ENCODE data around the gene OR56A3.
"Not testable (repeated sequence)": the region's sequence is repeated elsewhere in the genome, so short reads cannot be mapped to it uniquely, and the experiment has no call there.

Gene OR56A3

DNA sequence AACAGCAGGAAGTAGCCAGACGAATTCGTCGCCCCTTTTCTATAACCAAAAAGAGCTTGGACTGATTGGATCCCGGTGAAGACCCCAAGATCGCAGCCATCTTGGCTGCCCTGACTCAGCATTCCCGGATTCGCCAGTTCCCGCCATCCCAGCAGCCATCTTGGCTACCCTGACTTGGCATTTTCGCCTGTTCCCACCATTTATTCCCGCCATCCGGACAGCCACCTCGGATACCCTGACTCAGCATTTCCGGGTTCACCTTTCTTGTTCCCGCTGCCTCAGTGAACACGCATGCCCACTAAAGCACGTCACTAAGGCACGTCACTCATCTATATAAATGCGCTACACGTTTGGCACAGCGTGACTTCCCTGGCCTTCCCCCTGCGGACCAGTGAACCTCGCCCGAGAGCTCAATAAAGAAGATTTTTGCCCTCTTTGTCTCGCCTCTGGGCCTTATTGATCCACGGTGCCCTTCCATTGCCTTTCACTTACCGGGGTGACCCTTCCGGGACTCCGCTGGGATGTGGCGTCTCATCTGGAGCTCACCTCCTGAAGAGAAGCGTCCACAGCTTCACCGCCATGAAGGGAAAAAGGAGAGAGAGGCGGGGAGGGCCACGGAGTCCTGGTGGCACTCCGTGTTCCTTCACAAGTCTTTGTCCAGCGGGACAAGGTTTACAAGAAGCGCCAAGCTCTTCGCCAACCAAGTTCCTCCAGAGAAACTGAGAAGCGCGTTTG is 4.0 kb upstream of the OR56A3 start:
- DNase-seq (ENCODE audit: low spot score) = no peak

DNA sequence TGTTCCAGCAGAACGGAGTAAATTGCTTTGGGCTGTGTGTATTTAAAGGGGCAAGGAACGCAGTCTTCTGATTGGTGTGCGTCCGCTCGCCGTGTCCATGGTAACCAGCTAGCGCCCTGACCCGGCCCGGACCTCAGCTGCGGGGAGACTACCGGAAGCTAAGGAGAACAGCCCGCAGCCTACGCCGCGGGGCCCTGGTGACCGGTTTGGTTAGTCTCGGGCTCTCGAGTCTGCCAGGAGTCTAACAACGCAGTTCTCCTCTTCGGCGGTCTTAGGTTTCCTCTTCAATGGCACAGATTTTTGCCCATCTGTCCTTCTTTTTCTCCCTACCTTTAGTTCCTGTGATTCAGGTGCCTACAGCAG is 3.5 kb upstream of the OR56A3 start:
- DNase-seq (ENCODE audit: low spot score) = no peak
- TF ChIP-seq, protein P1, sequence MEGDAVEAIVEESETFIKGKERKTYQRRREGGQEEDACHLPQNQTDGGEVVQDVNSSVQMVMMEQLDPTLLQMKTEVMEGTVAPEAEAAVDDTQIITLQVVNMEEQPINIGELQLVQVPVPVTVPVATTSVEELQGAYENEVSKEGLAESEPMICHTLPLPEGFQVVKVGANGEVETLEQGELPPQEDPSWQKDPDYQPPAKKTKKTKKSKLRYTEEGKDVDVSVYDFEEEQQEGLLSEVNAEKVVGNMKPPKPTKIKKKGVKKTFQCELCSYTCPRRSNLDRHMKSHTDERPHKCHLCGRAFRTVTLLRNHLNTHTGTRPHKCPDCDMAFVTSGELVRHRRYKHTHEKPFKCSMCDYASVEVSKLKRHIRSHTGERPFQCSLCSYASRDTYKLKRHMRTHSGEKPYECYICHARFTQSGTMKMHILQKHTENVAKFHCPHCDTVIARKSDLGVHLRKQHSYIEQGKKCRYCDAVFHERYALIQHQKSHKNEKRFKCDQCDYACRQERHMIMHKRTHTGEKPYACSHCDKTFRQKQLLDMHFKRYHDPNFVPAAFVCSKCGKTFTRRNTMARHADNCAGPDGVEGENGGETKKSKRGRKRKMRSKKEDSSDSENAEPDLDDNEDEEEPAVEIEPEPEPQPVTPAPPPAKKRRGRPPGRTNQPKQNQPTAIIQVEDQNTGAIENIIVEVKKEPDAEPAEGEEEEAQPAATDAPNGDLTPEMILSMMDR (IDR thresholded peaks at IDR 0.05; ENCODE audit: extremely low read depth, missing control alignments) = no peak

More for the DNA sequence above, 4.0 kb upstream of the OR56A3 start:
- TF ChIP-seq, protein P1 (IDR thresholded peaks at IDR 0.05; ENCODE audit: extremely low read depth, missing control alignments) = no peak

DNA sequence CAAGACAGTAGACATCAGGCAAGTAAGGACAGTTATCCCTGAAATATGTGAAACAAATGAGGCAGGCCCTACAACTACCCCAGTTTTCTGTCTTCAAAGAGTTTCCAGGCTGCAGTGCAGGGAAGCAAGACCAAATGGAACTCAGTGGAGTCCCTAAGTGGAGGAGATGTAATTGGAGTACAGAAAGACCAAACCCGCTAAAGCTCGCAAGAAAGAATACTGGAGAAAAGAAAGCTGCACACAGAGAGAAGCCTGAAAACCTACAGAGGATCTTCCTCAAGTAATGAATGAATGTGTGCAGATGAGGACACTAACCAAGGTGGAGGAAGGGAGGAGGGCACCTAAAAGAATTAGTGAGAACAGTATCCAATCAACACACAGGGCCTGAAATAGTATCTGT is 1.3 kb upstream of the OR56A3 start:
- no peak for DNase-seq (ENCODE audit: low spot score)
- TF ChIP-seq, protein P1 (IDR thresholded peaks at IDR 0.05; ENCODE audit: extremely low read depth, missing control alignments) = no peak

DNA sequence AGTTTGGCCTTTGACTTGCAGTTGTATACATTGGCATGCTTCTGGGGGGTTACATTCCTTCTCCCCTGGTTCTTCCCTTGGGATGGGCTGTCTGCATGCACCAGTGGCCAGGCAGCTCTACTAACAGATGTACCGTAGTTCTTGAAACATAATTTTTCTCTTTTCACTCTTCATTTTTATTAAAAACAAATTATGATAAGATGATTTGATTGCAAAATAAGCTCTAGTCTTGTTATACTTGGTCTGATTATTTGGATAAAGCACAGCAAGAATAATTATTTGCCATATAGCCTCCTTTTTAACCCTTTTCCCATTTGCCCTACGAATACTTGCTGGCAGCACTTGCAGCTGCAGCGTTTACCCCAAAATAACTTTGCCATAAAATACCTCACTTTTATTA is 13.5 kb downstream of the OR56A3 start:
- TF ChIP-seq, protein P1 (IDR thresholded peaks at IDR 0.05; ENCODE audit: extremely low read depth, missing control alignments) = no peak
- DNase-seq (ENCODE audit: low spot score) = no peak

DNA sequence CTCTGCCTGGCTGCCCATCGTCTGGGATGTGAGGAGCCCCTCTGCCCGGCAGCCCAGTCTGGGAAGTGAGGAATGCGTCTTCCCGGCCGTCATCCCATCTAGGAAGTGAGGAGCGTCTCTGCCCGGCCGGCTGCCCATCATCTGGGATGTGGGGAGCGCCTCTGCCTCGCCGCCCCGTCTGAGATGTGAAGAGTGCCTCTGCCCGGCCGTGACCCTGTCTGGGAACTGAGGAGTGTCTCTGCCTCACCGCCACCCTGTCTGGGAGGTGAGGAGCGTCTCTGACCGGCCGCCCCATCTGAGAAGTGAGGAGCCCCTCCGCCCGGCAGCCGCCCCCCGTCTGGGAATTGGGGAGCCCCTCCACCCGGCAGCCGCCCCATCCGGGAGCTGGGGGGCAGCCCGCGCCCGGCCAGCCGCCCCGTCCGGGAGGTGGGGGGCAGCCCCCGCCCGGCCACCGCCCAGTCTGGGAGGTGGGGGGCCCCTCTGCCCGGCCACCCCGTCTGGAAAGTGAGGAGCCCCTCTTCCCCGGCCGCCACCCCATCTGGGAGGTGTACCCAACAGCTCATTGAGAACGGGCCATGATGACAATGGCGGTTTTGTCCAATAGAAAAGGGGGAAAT is 18.8 kb downstream of the OR56A3 start:
- DNase-seq (ENCODE audit: low spot score) = not testable (repeated sequence)

DNA sequence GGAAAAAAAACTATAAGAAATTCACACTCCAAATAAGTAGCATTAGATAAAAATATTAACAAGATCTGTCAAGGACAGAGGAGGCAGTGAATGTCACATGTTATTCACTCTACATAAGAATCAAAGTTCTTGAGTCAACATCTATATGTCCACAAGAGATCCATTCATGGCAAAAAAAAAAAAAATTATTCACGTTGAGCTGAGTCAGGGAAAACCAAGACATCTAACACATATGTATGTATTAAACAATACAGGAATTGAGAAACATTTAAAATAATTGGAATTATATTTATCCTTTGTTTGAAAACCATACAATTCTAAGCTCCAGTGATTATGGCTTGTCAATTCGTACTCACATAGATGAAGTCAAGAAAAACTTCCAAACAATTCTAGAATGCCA is 24.9 kb downstream of the OR56A3 start:
- TF ChIP-seq, protein P1 (IDR thresholded peaks at IDR 0.05; ENCODE audit: extremely low read depth, missing control alignments) = no peak

DNA sequence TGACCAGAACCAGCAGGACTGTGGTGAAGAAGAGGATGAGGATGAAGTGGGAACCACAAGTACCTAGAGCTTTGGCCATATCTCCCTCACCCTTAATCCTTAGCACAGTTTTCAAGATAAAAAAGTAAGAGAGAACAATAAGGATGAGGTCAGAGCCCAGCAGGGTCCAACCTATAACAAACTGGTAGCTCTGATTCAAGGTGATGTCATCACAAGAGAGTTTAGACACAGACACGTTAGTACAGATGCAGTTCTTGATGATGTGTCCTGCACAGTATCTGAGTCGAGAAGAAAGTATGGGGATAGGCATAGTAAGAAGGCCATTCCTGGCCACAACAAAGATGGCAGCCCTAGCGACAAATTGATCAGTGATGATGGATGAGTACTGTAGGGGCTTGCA is 25.7 kb downstream of the OR56A3 start:
- DNase-seq (ENCODE audit: low spot score) = no peak
- TF ChIP-seq, protein P1 (IDR thresholded peaks at IDR 0.05; ENCODE audit: extremely low read depth, missing control alignments) = no peak

More for the DNA sequence above, 24.9 kb downstream of the OR56A3 start:
- no peak for DNase-seq (ENCODE audit: low spot score)

DNA sequence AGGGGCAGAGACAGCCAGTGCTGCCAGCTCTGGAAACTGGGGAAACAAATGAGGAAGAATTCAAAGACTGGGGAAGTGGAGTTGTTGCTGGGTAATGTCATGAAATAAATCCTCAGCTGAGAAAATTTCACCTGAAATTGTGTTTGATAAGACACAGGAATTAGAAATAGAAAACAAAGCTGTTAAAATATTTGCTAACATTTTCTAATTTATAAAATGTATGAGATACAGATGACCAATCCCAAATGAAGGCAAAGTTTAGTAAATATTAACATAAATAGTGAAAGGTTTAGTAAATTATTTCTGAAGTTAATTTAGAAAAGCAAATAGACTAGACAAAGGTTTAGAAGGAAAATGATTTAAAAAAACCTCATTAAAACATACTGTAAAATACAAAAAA is 26.3 kb downstream of the OR56A3 start, which contains the start of gene OR56A5:
OR56A5 (minus strand) TSS at position 101 of the 400 bp plus-strand sequence; CDS start at position 101, 0 bp downstream.
- TF ChIP-seq, protein P1 (IDR thresholded peaks at IDR 0.05; ENCODE audit: extremely low read depth, missing control alignments) = no peak
- no peak for DNase-seq (ENCODE audit: low spot score)
